Endothelial cell (in vitro differentiated cells): ENCODE data around the gene SUCLG1. TPM values are rescaled to one million over a fixed set of nuclear protein-coding genes. Genes with fewer than 3 reads are reported as not detected.
"Not testable (repeated sequence)": the region's sequence is repeated elsewhere in the genome, so short reads cannot be mapped to it uniquely, and the experiment has no call there.

Source experiments
- DNase-seq: peaks from one replicate; pipeline ENCODE4 v3.0.0; 2021; ENCODE audit warnings: low spot score
- H3K27ac Mint-ChIP-seq: one replicate; pipeline ENCODE4 v1.8.0; 2021; ENCODE audit warnings: mixed read lengths, inconsistent platforms; ENCODE audit not compliant: unreplicated experiment
- H3K27me3 Mint-ChIP-seq: one replicate; pipeline ENCODE4 v1.8.0; 2021; ENCODE audit warnings: mild to moderate bottlenecking, moderate library complexity, mixed read lengths, inconsistent platforms; ENCODE audit not compliant: unreplicated experiment
- H3K36me3 Mint-ChIP-seq: one replicate; pipeline ENCODE4 v1.8.0; 2021; ENCODE audit warnings: mild to moderate bottlenecking, low read depth, mixed read lengths, inconsistent platforms; ENCODE audit not compliant: unreplicated experiment
- H3K4me1 Mint-ChIP-seq: one replicate; pipeline ENCODE4 v1.8.0; 2021; ENCODE audit warnings: mild to moderate bottlenecking, mixed read lengths, inconsistent platforms; ENCODE audit not compliant: unreplicated experiment
- H3K4me3 Mint-ChIP-seq: one replicate; pipeline ENCODE4 v1.8.0; 2021; ENCODE audit warnings: mild to moderate bottlenecking, mixed read lengths, inconsistent platforms; ENCODE audit not compliant: unreplicated experiment
- H3K9me3 Mint-ChIP-seq: one replicate; pipeline ENCODE4 v1.8.0; 2021; ENCODE audit warnings: mixed read lengths, inconsistent platforms; ENCODE audit not compliant: unreplicated experiment
- total RNA-seq: library from RNA; stranded (reverse); fragmentation: NEBNext Ultra II Directional; extraction: Animal tissue kit (Norgen Biotek cat#: 25700); gene quantifications from one replicate; pipeline ENCODE4 v1.2.1, GENCODE V29; 2021; ENCODE audit not compliant: unreplicated experiment
- TF ChIP-seq, protein P1 (sequence below): fragments of 200-600 bp; sonication (generic); IDR thresholded peaks from one replicate; pipeline ENCODE4 v1.5.0; 2021; ENCODE audit warnings: antibody characterized with exemption; ENCODE audit not compliant: unreplicated experiment

SUCLG1 gene
- total RNA-seq, 1 donor from 2014 or later, result 63.2 TPM

DNA sequence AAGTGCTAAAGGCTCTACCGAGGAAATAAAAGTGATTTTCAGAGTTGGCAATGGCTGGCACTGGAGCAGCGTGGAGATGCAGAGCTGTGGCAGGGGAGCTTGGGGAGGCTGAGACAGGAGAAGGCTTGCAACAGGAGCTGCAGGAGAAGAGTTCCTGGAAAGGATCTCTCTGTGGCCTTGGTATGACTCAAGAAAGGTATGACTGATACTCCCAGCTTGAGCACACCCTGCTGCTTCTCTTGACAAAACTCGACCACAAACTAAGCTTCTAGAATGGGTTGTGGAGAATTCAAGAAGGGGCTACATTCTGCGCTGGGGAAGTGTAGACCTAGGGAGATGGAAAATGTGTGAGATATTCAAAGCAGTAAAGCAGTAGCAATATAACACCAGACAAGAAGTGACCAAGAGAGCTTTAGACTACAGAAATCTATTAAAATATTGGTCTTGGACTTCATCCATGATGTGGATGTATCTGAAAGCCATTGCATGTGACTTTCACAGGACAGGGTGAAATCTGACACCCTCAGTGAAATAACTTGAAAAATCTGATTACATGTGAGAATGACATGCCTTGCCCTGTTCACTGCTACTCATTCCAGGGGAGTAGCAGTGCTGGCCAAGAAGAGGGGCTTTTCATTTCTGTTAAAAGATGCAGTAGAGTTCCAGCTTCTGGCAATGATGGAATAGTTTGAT is 41.5 kb downstream of the SUCLG1 start:
- Mint-ChIP-seq H3K9me3 (no peaks in the 10 kb centered on the region), H3K27me3 (peaks cover 2% of the 10 kb centered on the region), H3K4me3 (no peak overlapping the region), H3K4me1 (no peaks in the 10 kb centered on the region), H3K27ac (no peak overlapping the region), H3K36me3 (peaks cover 9% of the 10 kb centered on the region)
- DNase-seq, result no peak
- TF ChIP-seq, protein P1, sequence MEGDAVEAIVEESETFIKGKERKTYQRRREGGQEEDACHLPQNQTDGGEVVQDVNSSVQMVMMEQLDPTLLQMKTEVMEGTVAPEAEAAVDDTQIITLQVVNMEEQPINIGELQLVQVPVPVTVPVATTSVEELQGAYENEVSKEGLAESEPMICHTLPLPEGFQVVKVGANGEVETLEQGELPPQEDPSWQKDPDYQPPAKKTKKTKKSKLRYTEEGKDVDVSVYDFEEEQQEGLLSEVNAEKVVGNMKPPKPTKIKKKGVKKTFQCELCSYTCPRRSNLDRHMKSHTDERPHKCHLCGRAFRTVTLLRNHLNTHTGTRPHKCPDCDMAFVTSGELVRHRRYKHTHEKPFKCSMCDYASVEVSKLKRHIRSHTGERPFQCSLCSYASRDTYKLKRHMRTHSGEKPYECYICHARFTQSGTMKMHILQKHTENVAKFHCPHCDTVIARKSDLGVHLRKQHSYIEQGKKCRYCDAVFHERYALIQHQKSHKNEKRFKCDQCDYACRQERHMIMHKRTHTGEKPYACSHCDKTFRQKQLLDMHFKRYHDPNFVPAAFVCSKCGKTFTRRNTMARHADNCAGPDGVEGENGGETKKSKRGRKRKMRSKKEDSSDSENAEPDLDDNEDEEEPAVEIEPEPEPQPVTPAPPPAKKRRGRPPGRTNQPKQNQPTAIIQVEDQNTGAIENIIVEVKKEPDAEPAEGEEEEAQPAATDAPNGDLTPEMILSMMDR, result no peak

DNA sequence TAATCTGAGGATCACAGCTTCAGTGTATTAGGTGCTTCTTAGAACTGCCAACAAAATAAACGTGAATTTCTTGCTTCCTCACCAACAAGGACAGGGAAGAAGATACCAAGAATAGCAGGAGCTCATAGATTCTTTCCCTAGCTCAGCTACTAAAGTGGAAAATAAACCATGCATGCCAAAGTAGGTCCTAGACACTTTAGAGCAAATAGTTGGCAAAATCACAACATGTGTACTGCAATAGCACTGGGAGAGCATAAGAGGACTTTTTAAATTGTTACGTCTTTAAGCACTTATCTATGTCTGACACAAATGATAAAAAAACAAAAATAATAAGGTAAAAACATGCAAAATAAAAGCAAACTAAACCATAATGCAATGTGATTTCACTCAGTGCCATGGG is 49.5 kb downstream of the SUCLG1 start:
- DNase-seq, result no peak
- Mint-ChIP-seq H3K27ac (no peak overlapping the region), H3K9me3 (no peaks in the 10 kb centered on the region), H3K27me3 (no peaks in the 10 kb centered on the region), H3K4me1 (no peaks in the 10 kb centered on the region), H3K4me3 (no peak overlapping the region), H3K36me3 (no peaks in the 10 kb centered on the region)
- TF ChIP-seq, protein P1, result no peak

DNA sequence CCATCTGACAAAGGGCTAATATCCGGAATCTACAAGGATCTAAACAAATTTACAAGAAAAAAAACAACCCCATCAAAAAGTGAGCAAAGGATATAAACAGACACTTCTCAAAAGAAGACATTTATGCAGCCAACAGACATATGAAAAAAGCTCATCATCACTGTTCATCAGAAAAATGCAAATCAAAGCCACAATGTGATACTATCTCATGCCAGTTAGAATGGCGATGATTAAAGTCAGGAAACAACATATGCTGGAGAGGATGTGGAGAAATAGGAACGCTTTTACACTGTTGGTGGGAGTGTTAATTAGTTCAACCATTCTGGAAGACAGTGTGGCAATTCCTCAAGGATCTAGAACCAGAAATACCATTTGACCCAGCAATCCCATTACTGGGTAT is 57.0 kb downstream of the SUCLG1 start:
- H3K4me1 Mint-ChIP-seq, DNase-seq, H3K27ac Mint-ChIP-seq, H3K9me3 Mint-ChIP-seq, H3K4me3 Mint-ChIP-seq, H3K27me3 Mint-ChIP-seq, H3K36me3 Mint-ChIP-seq: not testable (repeated sequence)

DNA sequence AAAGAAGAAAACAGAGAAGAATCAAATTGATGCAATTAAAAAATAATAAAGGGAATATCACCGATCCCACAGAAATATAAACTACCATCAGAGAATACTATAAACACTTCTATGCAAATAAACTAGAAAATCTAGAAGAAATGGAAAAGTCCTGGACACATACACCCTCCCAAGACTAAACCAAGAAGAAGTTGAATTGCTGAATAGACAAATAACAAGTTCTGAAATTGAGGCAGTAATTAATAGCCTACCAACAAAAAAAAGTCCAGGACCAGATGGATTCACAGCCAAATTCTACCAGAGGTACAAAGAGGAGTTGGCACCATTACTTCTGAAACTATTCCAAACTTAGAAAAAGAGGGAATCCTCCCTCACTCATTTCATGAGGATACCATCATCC is 59.2 kb downstream of the SUCLG1 start:
- H3K9me3 Mint-ChIP-seq, H3K27me3 Mint-ChIP-seq, H3K27ac Mint-ChIP-seq, H3K36me3 Mint-ChIP-seq, H3K4me1 Mint-ChIP-seq, DNase-seq, H3K4me3 Mint-ChIP-seq: not testable (repeated sequence)

DNA sequence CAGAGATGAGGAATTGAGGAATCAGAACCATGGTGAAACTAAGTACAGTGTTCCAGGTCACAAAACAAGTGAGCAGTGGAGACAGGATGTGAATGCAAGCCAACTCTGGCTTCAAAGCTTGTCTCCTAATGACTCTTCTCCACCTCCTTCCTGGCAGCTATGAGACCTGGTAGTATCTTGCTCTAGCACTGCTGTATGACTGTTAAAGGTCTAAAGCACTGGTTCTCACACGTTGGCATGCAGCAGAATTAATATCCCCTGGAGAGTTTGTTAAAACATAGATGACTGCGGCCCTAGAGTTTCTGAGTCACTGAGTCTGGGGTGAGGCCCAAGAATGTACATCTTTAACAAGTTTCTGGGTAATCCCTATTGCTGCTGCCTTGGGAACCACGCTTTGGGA is 63.3 kb downstream of the SUCLG1 start:
- H3K4me3 Mint-ChIP-seq, result no peak overlapping the region
- H3K9me3 Mint-ChIP-seq, result no peaks in the 10 kb centered on the region
- DNase-seq, result no peak
- no peaks in the 10 kb centered on the region for H3K4me1 Mint-ChIP-seq
- H3K36me3 Mint-ChIP-seq, result no peaks in the 10 kb centered on the region
- H3K27me3 Mint-ChIP-seq, result no peaks in the 10 kb centered on the region
- TF ChIP-seq, protein P1, result no peak
- H3K27ac Mint-ChIP-seq, result no peak overlapping the region

DNA sequence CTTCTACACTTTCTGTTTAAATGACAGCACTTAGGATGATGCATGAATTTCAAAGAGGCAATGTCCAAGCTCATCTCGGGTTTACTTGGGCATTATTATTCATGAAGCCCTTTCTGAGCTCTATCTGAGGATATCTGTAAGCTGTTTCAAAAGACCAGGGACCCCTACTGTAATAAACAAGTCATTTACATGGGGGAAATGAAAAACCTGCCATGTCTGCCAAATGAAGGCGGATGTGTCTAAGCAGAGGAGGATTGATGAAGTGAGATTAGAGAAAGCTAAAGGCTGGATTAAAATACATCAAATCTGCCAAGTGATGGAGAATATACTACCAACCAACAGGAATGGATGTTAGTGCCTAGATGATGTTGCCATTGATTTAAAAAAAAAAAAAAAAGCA is 64.5 kb downstream of the SUCLG1 start:
- Mint-ChIP-seq H3K4me3 (no peak overlapping the region), H3K27ac (no peak overlapping the region)
- TF ChIP-seq, protein P1, result no peak

More for the DNA sequence above, 64.5 kb downstream of the SUCLG1 start:
- H3K27me3 Mint-ChIP-seq, result no peaks in the 10 kb centered on the region
- no peaks in the 10 kb centered on the region for H3K36me3 Mint-ChIP-seq
- H3K9me3 Mint-ChIP-seq, result no peaks in the 10 kb centered on the region
- DNase-seq, result no peak
- no peaks in the 10 kb centered on the region for H3K4me1 Mint-ChIP-seq
